ENCODE data around the gene POR. TPM values are rescaled to one million over a fixed set of nuclear protein-coding genes. Genes with fewer than 3 reads are reported as not detected.

The POR gene
- polyA plus RNA-seq, 1 donor from 2014 or later: 61.2 TPM

- no peaks in the 10 kb centered on the region for H3K9me2 ChIP-seq (ENCODE audit: insufficient read depth, low read length)
- H3K9ac ChIP-seq (ENCODE audit: low read length): no peak overlapping the region
- H3K9me3 ChIP-seq (ENCODE audit: low read length): no peaks in the 10 kb centered on the region
- TF ChIP-seq POLR2AphosphoS5 (IDR thresholded peaks at IDR 0.05) (peak; percentile 68), EP300 (conservative IDR thresholded peaks at IDR 0.05; ENCODE audit: poor library complexity, severe bottlenecking) (no peak), SMC3 (conservative IDR thresholded peaks at IDR 0.05; ENCODE audit: poor library complexity) (no peak), RAD21 (conservative IDR thresholded peaks at IDR 0.05) (no peak), EZH2 (IDR thresholded peaks at IDR 0.05; ENCODE audit: borderline replicate concordance, insufficient read depth, low read length, poor library complexity, severe bottlenecking) (no peak), TAF1 (IDR thresholded peaks at IDR 0.05; ENCODE audit: low read depth) (no peak)
- no peak overlapping the region for H2AFZ ChIP-seq (ENCODE audit: low read depth, low read length)
- no peak overlapping the region for H3K4me3 ChIP-seq (ENCODE audit: low read length)
- H3K4me2 ChIP-seq (ENCODE audit: low read length): no peak overlapping the region
- H3K79me2 ChIP-seq (replicated peaks; ENCODE audit: insufficient read depth, low read length): peaks cover 4% of the 10 kb centered on the region
- no peaks in the 10 kb centered on the region for H3K36me3 ChIP-seq (ENCODE audit: insufficient read depth, low read length)
- no peaks in the 10 kb centered on the region for H3F3A ChIP-seq (ENCODE audit: insufficient read depth, low read length, poor library complexity, severe bottlenecking)
- peak overlapping the region; percentile 9 for H3K27ac ChIP-seq (ENCODE audit: low read length)
- no peaks in the 10 kb centered on the region for H3K27me3 ChIP-seq (ENCODE audit: insufficient read depth, low read depth, low read length)
- no peaks in the 10 kb centered on the region for H4K20me1 ChIP-seq (ENCODE audit: insufficient read depth)
Measured at GRCh38 chr7:75931680-75932079, 16.7 kb downstream of the POR start.

GRCh38 chr7:75937958-75938786 is 23.2 kb downstream of the POR start:
- H3K9me3 ChIP-seq (ENCODE audit: low read length): no peaks in the 10 kb centered on the region
- H3K79me2 ChIP-seq (replicated peaks; ENCODE audit: insufficient read depth, low read length): peaks cover 2% of the 10 kb centered on the region
- TF ChIP-seq MXI1 (conservative IDR thresholded peaks at IDR 0.05; ENCODE audit: poor library complexity, severe bottlenecking): no peak
- no peak for TF ChIP-seq EP300 (conservative IDR thresholded peaks at IDR 0.05; ENCODE audit: poor library complexity, severe bottlenecking)
- no peak for TF ChIP-seq POLR2AphosphoS5 (IDR thresholded peaks at IDR 0.05)
- H2AFZ ChIP-seq (ENCODE audit: low read depth, low read length): no peak overlapping the region
- H3K27ac ChIP-seq (ENCODE audit: low read length): no peak overlapping the region
- no peaks in the 10 kb centered on the region for H4K20me1 ChIP-seq (ENCODE audit: insufficient read depth)
- H3K4me3 ChIP-seq (ENCODE audit: low read length): no peak overlapping the region
- H3K27me3 ChIP-seq (ENCODE audit: insufficient read depth, low read depth, low read length): no peaks in the 10 kb centered on the region
- no peak overlapping the region for H3K4me2 ChIP-seq (ENCODE audit: low read length)
- H3K36me3 ChIP-seq (ENCODE audit: insufficient read depth, low read length): no peaks in the 10 kb centered on the region
- no peak overlapping the region for H3K9ac ChIP-seq (ENCODE audit: low read length)
- H3K9me2 ChIP-seq (ENCODE audit: insufficient read depth, low read length): no peaks in the 10 kb centered on the region
- H3F3A ChIP-seq (ENCODE audit: insufficient read depth, low read length, poor library complexity, severe bottlenecking): no peaks in the 10 kb centered on the region

GRCh38 chr7:75938921-75939320 is 24.0 kb downstream of the POR start:
- H3K9me3 ChIP-seq (ENCODE audit: low read length): no peaks in the 10 kb centered on the region
- no peak overlapping the region for H3K4me3 ChIP-seq (ENCODE audit: low read length)

More at GRCh38 chr7:75938921-75939320, 24.0 kb downstream of the POR start:
- Histone ChIP-seq H2AFZ (ENCODE audit: low read depth, low read length) (no peak overlapping the region), H3F3A (ENCODE audit: insufficient read depth, low read length, poor library complexity, severe bottlenecking) (no peaks in the 10 kb centered on the region), H3K4me2 (ENCODE audit: low read length) (no peak overlapping the region), H3K27ac (ENCODE audit: low read length) (no peak overlapping the region), H3K27me3 (ENCODE audit: insufficient read depth, low read depth, low read length) (no peaks in the 10 kb centered on the region), H3K36me3 (ENCODE audit: insufficient read depth, low read length) (no peaks in the 10 kb centered on the region), H3K9ac (ENCODE audit: low read length) (no peak overlapping the region), H3K79me2 (replicated peaks; ENCODE audit: insufficient read depth, low read length) (peaks cover 2% of the 10 kb centered on the region), H3K9me2 (ENCODE audit: insufficient read depth, low read length) (no peaks in the 10 kb centered on the region), H4K20me1 (ENCODE audit: insufficient read depth) (no peaks in the 10 kb centered on the region)
- TF ChIP-seq POLR2AphosphoS5 (IDR thresholded peaks at IDR 0.05) (no peak), CTCF (IDR thresholded peaks at IDR 0.05; ENCODE audit: poor library complexity, severe bottlenecking) (no peak), RAD21 (conservative IDR thresholded peaks at IDR 0.05) (no peak), EZH2 (IDR thresholded peaks at IDR 0.05; ENCODE audit: borderline replicate concordance, insufficient read depth, low read length, poor library complexity, severe bottlenecking) (no peak), MXI1 (conservative IDR thresholded peaks at IDR 0.05; ENCODE audit: poor library complexity, severe bottlenecking) (no peak), TAF1 (IDR thresholded peaks at IDR 0.05; ENCODE audit: low read depth) (no peak), EP300 (conservative IDR thresholded peaks at IDR 0.05; ENCODE audit: poor library complexity, severe bottlenecking) (no peak), SMC3 (conservative IDR thresholded peaks at IDR 0.05; ENCODE audit: poor library complexity) (no peak), REST (IDR thresholded peaks at IDR 0.05; ENCODE audit: borderline replicate concordance) (no peak)

Measured in neural cell (in vitro differentiated cells).